Measurements from ENCODE around the gene RARRES1. TPM values are rescaled to one million over a fixed set of nuclear protein-coding genes. Genes with fewer than 3 reads are reported as not detected.

Gene RARRES1
- total RNA-seq, 2 experiments from 2014 or later = not detected

DNA sequence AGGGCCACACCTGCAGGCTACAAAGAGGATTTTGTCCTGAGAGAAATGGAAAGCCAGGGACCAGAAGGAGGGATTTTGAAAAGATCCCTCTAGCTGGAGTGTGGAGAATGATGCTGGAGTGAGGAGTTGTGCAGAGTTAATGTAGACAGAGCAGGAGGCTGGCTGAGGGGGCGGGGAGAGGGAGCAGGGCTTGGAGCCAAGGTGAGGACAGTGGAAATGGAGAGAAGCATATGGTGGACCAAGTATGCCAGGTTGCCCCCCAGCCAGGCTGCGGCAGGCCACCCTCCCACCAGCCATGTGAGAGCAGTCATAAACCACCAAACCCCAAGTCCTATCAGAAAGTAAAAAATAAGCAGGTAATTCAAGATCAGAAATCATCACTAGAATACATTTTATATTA, 14.7 kb downstream of the RARRES1 start:
- intact Hi-C loops (cut with micrococcal nuclease; ENCODE audit: unreplicated experiment) = no loop called here
- H3K36me3 ChIP-seq (ENCODE audit: insufficient read depth, low read length) = peaks cover 15% of the 10 kb centered on the region
- no peaks in the 10 kb centered on the region for H3K79me2 ChIP-seq (ENCODE audit: insufficient read depth, low read depth, low read length)
- H3K9me2 ChIP-seq (ENCODE audit: insufficient read depth, low read length) = no peaks in the 10 kb centered on the region
- BruUV-seq (replicated peaks) = no TSS peak
- H2AFZ ChIP-seq (ENCODE audit: low read length) = no peak overlapping the region
- H4K20me1 ChIP-seq (ENCODE audit: insufficient read depth, low read length) = no peaks in the 10 kb centered on the region
- CTCF ChIA-PET (ENCODE audit: unreplicated experiment) = no interaction called here
- POLR2A ChIA-PET = interaction anchor here (1.0 to 1.4 kb wide), 2 partner anchors 18 to 72 kb away, joined by 3 read pairs; no protein-coding TSS in a partner anchor
- H3K4me1 ChIP-seq (ENCODE audit: insufficient read depth, low read length, poor library complexity, severe bottlenecking) = no peaks in the 10 kb centered on the region
- no peak for DNase-seq (ENCODE audit: low spot score)
- H3K4me3 ChIP-seq (ENCODE audit: low read depth, low read length, poor library complexity, severe bottlenecking) = no peak overlapping the region
- TF ChIP-seq, protein P1, sequence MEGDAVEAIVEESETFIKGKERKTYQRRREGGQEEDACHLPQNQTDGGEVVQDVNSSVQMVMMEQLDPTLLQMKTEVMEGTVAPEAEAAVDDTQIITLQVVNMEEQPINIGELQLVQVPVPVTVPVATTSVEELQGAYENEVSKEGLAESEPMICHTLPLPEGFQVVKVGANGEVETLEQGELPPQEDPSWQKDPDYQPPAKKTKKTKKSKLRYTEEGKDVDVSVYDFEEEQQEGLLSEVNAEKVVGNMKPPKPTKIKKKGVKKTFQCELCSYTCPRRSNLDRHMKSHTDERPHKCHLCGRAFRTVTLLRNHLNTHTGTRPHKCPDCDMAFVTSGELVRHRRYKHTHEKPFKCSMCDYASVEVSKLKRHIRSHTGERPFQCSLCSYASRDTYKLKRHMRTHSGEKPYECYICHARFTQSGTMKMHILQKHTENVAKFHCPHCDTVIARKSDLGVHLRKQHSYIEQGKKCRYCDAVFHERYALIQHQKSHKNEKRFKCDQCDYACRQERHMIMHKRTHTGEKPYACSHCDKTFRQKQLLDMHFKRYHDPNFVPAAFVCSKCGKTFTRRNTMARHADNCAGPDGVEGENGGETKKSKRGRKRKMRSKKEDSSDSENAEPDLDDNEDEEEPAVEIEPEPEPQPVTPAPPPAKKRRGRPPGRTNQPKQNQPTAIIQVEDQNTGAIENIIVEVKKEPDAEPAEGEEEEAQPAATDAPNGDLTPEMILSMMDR (conservative IDR thresholded peaks at IDR 0.05; ENCODE audit: low read length) = no peak
- no peak for TF ChIP-seq EZH2phosphoT487 (IDR thresholded peaks at IDR 0.05; ENCODE audit: borderline replicate concordance, low read depth, low read length)
- no peak overlapping the region for H3K27ac ChIP-seq (ENCODE audit: low read depth, low read length, poor library complexity, severe bottlenecking)
- no peaks in the 10 kb centered on the region for H3K9me3 ChIP-seq (ENCODE audit: low read length)
- H3K4me2 ChIP-seq (ENCODE audit: low read length) = no peak overlapping the region

- ChIA-PET CTCF (ENCODE audit: unreplicated experiment) (no interaction called here), POLR2A (interaction anchor here (0.5 to 1.0 kb wide), 2 partner anchors 14 to 38 kb away, joined by 3 read pairs; no protein-coding TSS in a partner anchor)
- TF ChIP-seq EZH2phosphoT487 (IDR thresholded peaks at IDR 0.05; ENCODE audit: borderline replicate concordance, low read depth, low read length) = no peak
- TF ChIP-seq, protein P1 (conservative IDR thresholded peaks at IDR 0.05; ENCODE audit: low read length) = no peak
- Histone ChIP-seq H3K4me1 (ENCODE audit: insufficient read depth, low read length, poor library complexity, severe bottlenecking) (no peaks in the 10 kb centered on the region), H3K4me3 (ENCODE audit: low read depth, low read length, poor library complexity, severe bottlenecking) (no peak overlapping the region), H3K4me2 (ENCODE audit: low read length) (no peak overlapping the region), H3K36me3 (ENCODE audit: insufficient read depth, low read length) (peaks cover 35% of the 10 kb centered on the region), H3K9me2 (ENCODE audit: insufficient read depth, low read length) (no peaks in the 10 kb centered on the region), H3K9me3 (ENCODE audit: low read length) (no peaks in the 10 kb centered on the region), H2AFZ (ENCODE audit: low read length) (no peak overlapping the region), H4K20me1 (ENCODE audit: insufficient read depth, low read length) (no peaks in the 10 kb centered on the region), H3K79me2 (ENCODE audit: insufficient read depth, low read depth, low read length) (no peaks in the 10 kb centered on the region), H3K27ac (ENCODE audit: low read depth, low read length, poor library complexity, severe bottlenecking) (no peak overlapping the region)
- intact Hi-C loops (cut with micrococcal nuclease; ENCODE audit: unreplicated experiment) = no loop called here
- DNase-seq (ENCODE audit: low spot score) = no peak
- BruUV-seq (replicated peaks) = no TSS peak
Observed at GRCh38 chr3:158713094-158713499, 19.2 kb downstream of the RARRES1 start.

- CTCF ChIA-PET (ENCODE audit: unreplicated experiment) = no interaction called here
- Histone ChIP-seq H3K4me3 (ENCODE audit: low read depth, low read length, poor library complexity, severe bottlenecking) (no peak overlapping the region), H2AFZ (ENCODE audit: low read length) (no peak overlapping the region), H3K27ac (ENCODE audit: low read depth, low read length, poor library complexity, severe bottlenecking) (no peak overlapping the region), H3K79me2 (ENCODE audit: insufficient read depth, low read depth, low read length) (no peaks in the 10 kb centered on the region), H3K4me1 (ENCODE audit: insufficient read depth, low read length, poor library complexity, severe bottlenecking) (no peaks in the 10 kb centered on the region), H3K9me2 (ENCODE audit: insufficient read depth, low read length) (no peaks in the 10 kb centered on the region), H3K9me3 (ENCODE audit: low read length) (no peaks in the 10 kb centered on the region), H3K36me3 (ENCODE audit: insufficient read depth, low read length) (peaks cover 41% of the 10 kb centered on the region), H4K20me1 (ENCODE audit: insufficient read depth, low read length) (no peaks in the 10 kb centered on the region), H3K4me2 (ENCODE audit: low read length) (no peak overlapping the region)
- no TSS peak for BruUV-seq (replicated peaks)
- DNase-seq (ENCODE audit: low spot score) = no peak
- no peak for TF ChIP-seq EZH2phosphoT487 (IDR thresholded peaks at IDR 0.05; ENCODE audit: borderline replicate concordance, low read depth, low read length)
- TF ChIP-seq, protein P1 (conservative IDR thresholded peaks at IDR 0.05; ENCODE audit: low read length) = no peak
- POLR2A ChIA-PET = no interaction called here
- intact Hi-C loops (cut with micrococcal nuclease; ENCODE audit: unreplicated experiment) = no loop called here
Observed at GRCh38 chr3:158712443-158712842, 19.8 kb downstream of the RARRES1 start.
